Stimulated activated naive B cell treated with anti-CD40 and anti-IgM and Interleukin-4, amounts not matched to agents 10 μg/mL and 1 μg/mL and 100 μg/mL, for 72 hours (primary cell): ENCODE data around the gene C2CD4C.
"Not testable (repeated sequence)": the region's sequence is repeated elsewhere in the genome, so short reads cannot be mapped to it uniquely, and the experiment has no call there.

Source experiments
- ATAC-seq, 2 donors: fragments of 150-1000 bp; cut with Tn5 transposase; replicated peaks; 2 replicates each; pipeline ENCODE4 v1.10.0; 2021; ENCODE audit warnings: moderate library complexity in 1 of 2
- DNase-seq: peaks from one replicate; pipeline ENCODE4 v3.0.0; 2021
- H3K27ac Mint-ChIP-seq: one replicate; pipeline ENCODE4 v1.8.0; 2022; ENCODE audit warnings: mild to moderate bottlenecking, mixed read lengths
- H3K27me3 Mint-ChIP-seq, 2 donors: one replicate each; pipeline ENCODE4 v1.8.0; 2022; ENCODE audit warnings: mixed read lengths in 2 of 2
- H3K36me3 Mint-ChIP-seq, 2 donors: one replicate each; pipeline ENCODE4 v1.8.0; 2022; ENCODE audit warnings: mixed read lengths in 2 of 2, mild to moderate bottlenecking in 1 of 2
- H3K4me1 Mint-ChIP-seq, 2 donors: one replicate each; pipeline ENCODE4 v1.8.0; 2022; ENCODE audit warnings: mixed read lengths in 2 of 2, mild to moderate bottlenecking in 1 of 2
- H3K4me3 Mint-ChIP-seq, 2 donors: one replicate each; pipeline ENCODE4 v1.8.0; 2022; ENCODE audit warnings: mild to moderate bottlenecking in 2 of 2, mixed read lengths in 2 of 2, moderate library complexity in 1 of 2
- H3K9me3 Mint-ChIP-seq, 2 donors: one replicate each; pipeline ENCODE4 v1.8.0; 2022; ENCODE audit warnings: mixed read lengths in 2 of 2, mild to moderate bottlenecking in 1 of 2

Gene C2CD4C

DNA sequence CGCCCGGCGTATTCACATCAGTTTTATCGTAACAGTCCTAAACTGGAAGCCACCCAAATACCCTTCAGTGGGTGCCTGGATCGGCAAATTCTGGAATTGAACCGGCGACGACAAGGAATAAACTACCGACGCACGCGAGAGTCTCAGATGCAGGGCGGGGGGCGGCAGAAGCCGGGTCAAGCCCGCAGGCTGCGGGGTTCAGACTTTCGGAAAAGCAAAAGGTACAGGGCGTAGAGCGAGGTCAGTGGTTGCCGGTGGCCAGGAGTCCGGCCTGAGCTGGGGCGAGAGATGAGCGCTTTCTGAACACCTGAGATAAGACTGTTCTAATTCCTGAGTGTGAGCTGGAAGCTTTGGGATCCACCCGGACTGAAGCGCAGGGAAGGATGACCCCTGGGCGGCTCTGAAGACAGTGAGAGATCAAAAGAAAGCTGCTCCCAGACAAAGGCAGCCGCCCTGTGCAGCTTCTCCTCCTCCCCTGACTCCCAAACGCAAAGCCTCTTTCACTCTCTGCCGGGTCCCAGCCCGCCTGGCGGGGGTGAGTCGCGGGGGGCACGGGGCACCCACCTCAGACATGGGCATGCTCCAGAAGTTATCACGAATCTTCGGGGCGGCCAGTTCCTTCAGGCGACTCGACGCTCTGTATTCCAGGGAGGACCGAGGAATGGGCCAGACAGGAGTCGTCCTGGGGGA lies 38.2 kb downstream of the C2CD4C start:
- H3K27ac Mint-ChIP-seq, result no peak overlapping the region
- peaks cover 46 to 55% of the 10 kb centered on the region in 2 donors for H3K27me3 Mint-ChIP-seq
- ATAC-seq (no peak), DNase-seq (no peak)
- H3K36me3 Mint-ChIP-seq, result no peaks in the 10 kb centered on the region
- no peaks in the 10 kb centered on the region for H3K4me1 Mint-ChIP-seq
- no peak overlapping the region for H3K4me3 Mint-ChIP-seq
- no peaks in the 10 kb centered on the region for H3K9me3 Mint-ChIP-seq

DNA sequence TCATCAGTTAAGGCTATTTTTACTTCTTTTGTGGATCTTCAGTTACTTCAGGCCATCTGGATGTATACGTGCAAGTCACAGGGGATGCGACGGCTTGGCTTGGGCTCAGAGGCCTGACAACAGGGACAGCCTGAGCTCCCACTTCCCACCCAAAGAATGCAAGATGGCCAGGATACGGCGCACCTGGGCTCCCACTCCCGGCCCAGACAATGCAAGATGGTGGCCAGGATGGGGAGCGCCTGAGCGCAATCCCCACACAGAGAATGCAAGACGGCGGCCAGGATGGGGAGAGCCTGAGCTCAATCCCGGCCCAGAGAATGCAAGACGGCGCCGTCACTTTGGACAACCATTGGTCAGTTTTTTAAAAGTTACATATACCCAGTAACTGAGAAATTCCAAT lies 39.1 kb downstream of the C2CD4C start:
- Mint-ChIP-seq H3K4me3 (no peak overlapping the region), H3K9me3 (no peaks in the 10 kb centered on the region), H3K4me1 (no peaks in the 10 kb centered on the region), H3K27me3 (peaks cover 50 to 54% of the 10 kb centered on the region in 2 donors), H3K36me3 (no peaks in the 10 kb centered on the region), H3K27ac (no peak overlapping the region)
- ATAC-seq (no peak), DNase-seq (no peak)

DNA sequence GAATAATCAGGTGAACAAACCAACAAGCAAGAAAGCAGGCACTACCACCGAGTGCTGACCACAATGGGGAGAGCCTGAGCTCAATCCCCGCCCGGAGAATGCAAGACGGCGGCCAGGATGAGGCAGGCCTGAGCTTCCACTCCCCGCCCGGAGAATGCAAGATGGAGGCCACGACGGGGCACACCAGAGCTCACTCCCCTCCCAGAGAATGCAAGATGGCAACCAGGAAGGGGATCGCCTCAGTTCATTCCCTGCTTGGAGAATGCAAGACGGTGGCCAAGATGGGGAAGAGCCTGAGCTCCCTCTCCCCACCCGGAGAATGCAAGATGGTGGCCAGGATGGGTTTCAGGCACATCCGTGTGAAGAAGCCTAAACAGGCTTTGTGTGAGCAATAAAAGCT lies 39.7 kb downstream of the C2CD4C start:
- Mint-ChIP-seq H3K9me3 (no peaks in the 10 kb centered on the region), H3K36me3 (no peaks in the 10 kb centered on the region), H3K4me3 (no peak overlapping the region), H3K4me1 (no peaks in the 10 kb centered on the region), H3K27me3 (peaks cover 50 to 59% of the 10 kb centered on the region in 2 donors), H3K27ac (no peak overlapping the region)
- ATAC-seq (no peak), DNase-seq (no peak)

DNA sequence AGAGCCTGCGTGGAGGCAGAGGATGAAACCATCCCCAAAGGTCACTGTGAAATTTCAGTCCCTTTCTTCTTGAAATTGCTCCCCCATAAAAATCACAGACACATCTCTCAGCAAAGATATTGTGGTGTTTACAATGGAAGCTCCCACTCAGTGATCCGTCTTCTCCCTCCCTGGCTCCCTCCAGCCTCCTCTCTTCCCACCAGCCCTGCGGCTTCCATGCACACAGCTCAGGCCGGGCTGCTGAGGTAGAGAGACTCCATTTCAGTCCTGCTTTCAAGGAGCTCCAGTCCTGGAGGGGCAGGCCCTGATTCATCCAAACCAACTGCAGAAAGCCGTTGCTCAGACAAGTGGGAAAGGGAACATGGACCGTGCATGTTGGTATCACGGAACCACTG lies 40.3 kb downstream of the C2CD4C start:
- DNase-seq, result no peak
- H3K4me1 Mint-ChIP-seq, result no peaks in the 10 kb centered on the region
- H3K9me3 Mint-ChIP-seq, result no peaks in the 10 kb centered on the region
- H3K27me3 Mint-ChIP-seq, result peaks cover 50 to 59% of the 10 kb centered on the region in 2 donors
- ATAC-seq, result no peak
- H3K36me3 Mint-ChIP-seq, result no peaks in the 10 kb centered on the region
- no peak overlapping the region for H3K27ac Mint-ChIP-seq
- H3K4me3 Mint-ChIP-seq, result no peak overlapping the region

DNA sequence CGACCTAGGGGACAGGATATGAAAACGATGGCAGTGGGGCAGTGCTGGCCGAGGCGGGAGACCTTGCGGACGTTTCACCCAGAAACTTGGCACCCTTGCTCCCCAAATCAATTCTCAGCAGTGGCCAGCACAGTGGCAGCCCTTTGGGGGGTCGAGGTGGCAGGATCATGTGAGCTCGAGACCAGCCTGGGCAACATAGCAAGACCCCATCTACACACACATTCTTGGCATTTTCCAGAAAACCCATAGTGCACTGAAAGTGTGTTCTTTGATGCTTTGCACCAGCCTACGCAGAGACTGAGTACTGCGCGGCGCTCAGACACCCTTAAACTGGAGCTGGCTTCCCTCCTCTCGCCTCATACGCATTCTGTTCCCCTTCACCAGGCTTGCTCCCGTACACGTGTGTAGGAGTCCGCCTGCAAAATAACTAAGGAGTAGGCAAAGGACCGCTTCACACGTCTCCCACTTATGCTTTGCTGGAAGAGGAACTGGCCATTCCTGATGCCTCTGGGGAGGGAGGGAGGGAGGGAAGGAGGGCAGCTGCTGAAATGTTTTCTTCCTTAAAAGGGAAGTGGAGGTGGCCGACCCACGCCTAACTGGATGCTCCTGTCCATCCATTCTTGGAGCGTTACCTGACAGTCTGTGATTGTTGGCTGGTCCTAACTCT lies 40.9 kb downstream of the C2CD4C start:
- no peak overlapping the region for H3K27ac Mint-ChIP-seq
- DNase-seq (no peak), ATAC-seq (no peak)
- H3K4me3 Mint-ChIP-seq, result no peak overlapping the region
- peaks cover 47 to 59% of the 10 kb centered on the region in 2 donors for H3K27me3 Mint-ChIP-seq
- no peaks in the 10 kb centered on the region for H3K36me3 Mint-ChIP-seq
- H3K4me1 Mint-ChIP-seq, result no peaks in the 10 kb centered on the region
- H3K9me3 Mint-ChIP-seq, result no peaks in the 10 kb centered on the region

DNA sequence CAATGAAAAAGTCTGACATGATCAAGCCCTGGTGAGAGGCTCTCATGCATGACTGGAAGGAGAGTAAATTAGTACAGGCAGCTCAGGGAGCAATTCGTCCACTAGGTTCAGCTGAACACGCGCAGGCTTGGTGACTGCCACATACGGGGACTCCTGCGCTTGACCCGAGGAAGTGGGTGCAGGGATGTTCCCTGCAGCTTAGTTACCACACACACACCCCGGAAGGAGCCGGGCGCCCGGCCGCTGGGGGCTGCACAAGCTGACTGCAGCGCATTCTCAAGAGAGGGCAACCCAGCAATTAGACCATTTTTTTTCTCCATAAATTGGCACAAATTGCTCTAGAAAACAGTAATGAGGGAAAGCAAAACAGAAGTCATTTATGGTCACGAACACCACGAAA lies 41.4 kb downstream of the C2CD4C start:
- peaks cover 47 to 58% of the 10 kb centered on the region in 2 donors for H3K27me3 Mint-ChIP-seq
- DNase-seq (no peak), ATAC-seq (no peak)
- H3K4me3 Mint-ChIP-seq, result no peak overlapping the region
- no peaks in the 10 kb centered on the region for H3K9me3 Mint-ChIP-seq
- no peaks in the 10 kb centered on the region for H3K4me1 Mint-ChIP-seq
- no peak overlapping the region for H3K27ac Mint-ChIP-seq
- H3K36me3 Mint-ChIP-seq, result no peaks in the 10 kb centered on the region

DNA sequence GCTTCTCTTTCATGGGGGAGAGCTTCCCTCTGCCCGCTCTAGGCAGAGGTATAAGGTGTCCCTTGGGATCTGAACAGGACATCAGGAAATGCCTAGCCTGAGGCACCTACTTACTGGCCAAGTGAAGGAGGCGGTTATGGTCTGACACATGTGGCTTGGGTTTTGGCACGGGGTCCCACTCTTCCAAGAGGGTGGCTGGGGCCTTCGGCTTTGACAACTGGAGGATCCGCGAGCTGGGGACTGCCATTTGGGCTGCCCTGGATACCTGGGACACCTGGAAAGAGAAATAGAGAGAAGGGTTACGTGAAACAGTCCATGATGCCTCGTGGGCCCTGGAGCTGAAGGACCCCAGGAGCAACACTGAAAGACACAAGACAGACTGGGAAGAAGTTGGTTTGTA lies 42.0 kb downstream of the C2CD4C start:
- Mint-ChIP-seq H3K36me3 (no peaks in the 10 kb centered on the region), H3K4me3 (no peak overlapping the region), H3K27me3 (peaks cover 47 to 53% of the 10 kb centered on the region in 2 donors), H3K4me1 (no peaks in the 10 kb centered on the region), H3K9me3 (no peaks in the 10 kb centered on the region), H3K27ac (no peak overlapping the region)
- DNase-seq, result no peak
- ATAC-seq, result no peak

DNA sequence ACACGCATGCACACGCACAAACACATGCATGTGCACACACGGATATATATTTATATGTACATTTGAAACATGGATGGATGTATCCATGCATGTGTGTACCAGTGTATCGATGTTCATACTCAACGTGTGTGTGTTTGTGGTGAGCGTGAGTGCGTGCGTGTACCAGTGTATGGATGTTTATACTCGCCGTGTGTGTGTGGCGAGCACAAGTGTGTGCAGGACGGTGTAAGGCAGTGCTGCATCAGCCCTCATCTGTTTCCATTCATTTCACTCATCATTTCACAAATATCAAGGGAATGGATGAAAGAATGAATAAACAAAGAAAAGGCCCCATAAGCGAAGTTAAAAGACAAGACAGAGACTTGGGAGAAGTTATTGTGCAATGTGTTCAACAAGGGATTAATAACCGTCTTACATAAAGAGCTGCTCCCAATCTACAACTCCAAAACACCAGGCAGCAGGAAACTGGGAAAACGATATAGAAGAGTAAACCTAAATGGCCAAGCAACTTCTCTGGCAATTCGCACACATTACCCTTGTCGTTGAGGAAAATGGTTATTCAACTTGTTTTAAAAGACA lies 42.7 kb downstream of the C2CD4C start:
- Mint-ChIP-seq H3K4me1 (no peaks in the 10 kb centered on the region), H3K27ac (no peak overlapping the region), H3K4me3 (no peak overlapping the region), H3K27me3 (peaks cover 41 to 47% of the 10 kb centered on the region in 2 donors), H3K36me3 (no peaks in the 10 kb centered on the region), H3K9me3 (no peaks in the 10 kb centered on the region)
- no peak for ATAC-seq
- DNase-seq, result no peak

DNA sequence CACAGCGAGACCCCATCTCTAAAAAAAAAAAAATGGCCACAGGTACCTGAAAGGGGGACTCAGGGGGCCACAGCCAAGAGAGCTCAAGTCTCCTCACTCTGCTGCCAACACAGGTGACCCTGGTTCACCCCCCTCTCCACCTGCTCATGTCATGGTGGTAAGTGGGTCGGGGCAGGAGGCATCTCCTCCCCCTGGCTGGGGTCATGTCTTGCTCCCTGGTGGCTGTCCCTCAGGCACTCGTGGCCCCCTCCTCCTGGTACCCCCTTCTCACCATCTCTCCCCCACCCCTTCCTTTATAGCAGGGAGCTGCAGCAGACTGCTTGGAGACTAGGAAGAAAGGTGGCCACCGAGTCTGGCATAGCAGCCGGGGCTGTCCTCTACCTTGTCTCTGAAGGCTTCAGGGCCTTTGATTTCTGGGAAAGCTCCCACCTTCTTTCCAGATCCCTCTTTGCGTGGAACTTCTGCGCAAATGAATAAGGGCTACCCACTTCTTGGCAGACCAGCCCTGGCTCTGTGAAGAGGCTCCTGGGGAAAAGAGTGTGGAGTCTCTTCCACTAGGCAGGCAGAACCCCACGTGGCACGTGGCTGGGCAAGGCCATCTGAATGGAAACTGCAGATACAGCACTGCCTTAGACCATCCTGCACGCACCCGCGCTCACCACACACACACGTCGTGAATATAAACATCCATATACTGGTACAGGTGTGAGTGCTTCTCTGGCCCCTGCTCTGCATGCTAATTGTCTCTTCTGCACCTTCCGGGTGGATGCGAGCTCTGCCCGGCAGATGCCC lies 44.3 kb downstream of the C2CD4C start:
- no peaks in the 10 kb centered on the region for H3K36me3 Mint-ChIP-seq
- no peak for ATAC-seq
- H3K27ac Mint-ChIP-seq, result no peak overlapping the region
- no peak overlapping the region for H3K4me3 Mint-ChIP-seq
- H3K9me3 Mint-ChIP-seq, result no peaks in the 10 kb centered on the region
- no peak for DNase-seq
- H3K27me3 Mint-ChIP-seq, result peaks cover 33 to 35% of the 10 kb centered on the region in 2 donors
- H3K4me1 Mint-ChIP-seq, result no peaks in the 10 kb centered on the region

DNA sequence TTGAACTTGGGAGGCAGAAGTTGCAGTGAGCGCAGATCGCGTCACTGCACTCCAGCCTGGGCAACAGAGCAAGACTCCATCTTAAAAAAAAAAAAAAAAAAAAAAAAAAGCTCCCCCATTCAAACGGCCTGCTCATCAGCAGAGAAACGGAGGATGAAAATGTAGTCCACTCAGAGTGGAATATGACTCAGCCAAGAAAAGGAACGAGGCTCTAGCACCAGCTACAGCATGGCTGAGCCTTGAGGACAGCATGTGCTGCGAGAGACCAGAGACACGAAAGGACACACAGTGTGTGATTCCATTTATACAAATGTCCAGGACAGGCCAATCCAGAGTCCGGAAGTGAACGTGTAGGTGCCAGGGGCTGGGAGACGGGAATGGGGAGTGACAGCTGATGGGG lies 46.3 kb downstream of the C2CD4C start:
- Mint-ChIP-seq H3K27me3 (peaks cover 25 to 35% of the 10 kb centered on the region in 2 donors), H3K4me3 (no peak overlapping the region), H3K36me3 (no peaks in the 10 kb centered on the region), H3K9me3 (no peaks in the 10 kb centered on the region), H3K4me1 (no peaks in the 10 kb centered on the region), H3K27ac (no peak overlapping the region)
- DNase-seq, result no peak
- ATAC-seq, result no peak

DNA sequence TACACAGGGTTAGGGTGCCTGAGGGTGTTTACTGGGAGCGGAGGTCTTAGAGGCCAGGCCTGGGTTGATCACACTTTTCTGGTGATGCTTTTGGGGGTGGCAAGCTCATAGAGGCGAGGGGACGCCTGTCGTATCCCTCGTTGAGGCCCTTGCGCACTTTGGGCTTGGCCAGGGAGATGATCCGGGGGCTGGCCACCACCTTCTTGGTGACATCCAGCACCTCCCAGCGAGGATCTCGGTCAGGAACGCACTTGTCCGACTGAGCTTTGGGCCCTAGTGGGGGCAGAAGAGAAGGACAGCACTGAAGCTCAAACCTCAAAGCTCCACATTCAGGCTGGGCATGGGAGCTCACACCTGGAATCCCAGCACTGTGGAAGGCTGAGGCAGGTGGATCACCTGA lies 46.8 kb downstream of the C2CD4C start:
- no peak for DNase-seq
- H3K36me3 Mint-ChIP-seq, result no peaks in the 10 kb centered on the region
- H3K27me3 Mint-ChIP-seq, result peaks cover 24 to 35% of the 10 kb centered on the region in 2 donors
- no peak overlapping the region for H3K4me3 Mint-ChIP-seq
- H3K9me3 Mint-ChIP-seq, result peaks cover 0 to 5% of the 10 kb centered on the region in 2 donors
- no peak overlapping the region for H3K27ac Mint-ChIP-seq
- H3K4me1 Mint-ChIP-seq, result peaks cover 0 to 1% of the 10 kb centered on the region in 2 donors
- no peak for ATAC-seq

DNA sequence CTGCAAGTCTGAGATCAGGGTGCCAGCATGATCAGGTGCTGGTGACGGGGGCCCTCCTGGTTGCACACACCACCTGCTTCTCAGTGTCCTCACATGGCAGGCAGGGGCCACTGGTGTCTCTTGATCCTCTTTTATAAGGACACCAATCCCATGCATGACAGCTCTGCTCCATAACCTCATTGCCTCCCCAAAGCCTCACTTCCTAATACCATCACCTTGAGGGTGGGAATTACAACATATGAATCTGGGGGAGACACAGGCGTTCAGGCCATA lies 49.4 kb downstream of the C2CD4C start:
- H3K4me1 Mint-ChIP-seq, result peaks cover 0 to 1% of the 10 kb centered on the region in 2 donors

DNA sequence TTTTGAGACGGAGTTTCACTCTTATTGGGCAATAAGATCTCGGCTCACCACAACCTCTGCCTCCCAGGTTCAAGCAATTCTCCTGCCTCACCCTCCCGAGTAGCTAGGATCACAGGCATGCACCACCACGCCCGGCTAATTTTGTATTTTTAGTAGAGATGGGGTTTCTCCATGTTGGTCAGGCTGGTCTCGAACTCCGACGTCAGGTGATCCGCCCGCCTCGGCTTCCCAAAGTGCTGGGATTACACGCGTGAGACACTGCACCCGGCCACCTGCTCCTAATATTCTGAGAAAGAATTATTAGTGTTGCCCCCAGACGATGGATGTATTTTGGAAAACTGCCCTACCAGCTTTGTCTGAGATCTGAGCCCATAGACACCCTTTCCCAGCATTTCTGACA lies 53.4 kb downstream of the C2CD4C start:
- H3K4me3 Mint-ChIP-seq, H3K27ac Mint-ChIP-seq, H3K36me3 Mint-ChIP-seq, H3K4me1 Mint-ChIP-seq, DNase-seq, ATAC-seq: not testable (repeated sequence)
- Mint-ChIP-seq H3K27me3 (peaks cover 10 to 19% of the 10 kb centered on the region in 2 donors), H3K9me3 (peaks cover 9 to 27% of the 10 kb centered on the region in 2 donors)

More for the DNA sequence above, 49.4 kb downstream of the C2CD4C start:
- Mint-ChIP-seq H3K4me3 (no peak overlapping the region), H3K9me3 (peaks cover 1 to 10% of the 10 kb centered on the region in 2 donors), H3K27me3 (peaks cover 14 to 26% of the 10 kb centered on the region in 2 donors), H3K27ac (no peak overlapping the region), H3K36me3 (peaks cover 0 to 3% of the 10 kb centered on the region in 2 donors)
- DNase-seq, result no peak
- peak in 1 of 2 donors; percentile 27 for ATAC-seq
